Keratinocyte (primary cell): Measurements from ENCODE around the gene DUSP5. TPM values are rescaled to one million over a fixed set of nuclear protein-coding genes. Genes with fewer than 3 reads are reported as not detected.
"Not testable (repeated sequence)": the region's sequence is repeated elsewhere in the genome, so short reads cannot be mapped to it uniquely, and the experiment has no call there.

Source experiments
- DNase-seq: peaks from one replicate; pipeline ENCODE4 v3.0.0-alpha.2; 2011; ENCODE audit warnings: low read depth, missing footprints, low spot score
- FAIRE-seq: peaks from 2 replicates; lab custom pipeline; 2011; peaks lifted over from hg19 to GRCh38; lab: Jason Lieb, UNC
- H2AFZ ChIP-seq: 2 replicates; pipeline ENCODE4 v1.6.0; 2012; ENCODE audit warnings: low read length, control low read depth, inconsistent platforms; ENCODE audit not compliant: control insufficient read depth
- H3K27ac ChIP-seq: 2 replicates; pipeline ENCODE4 v1.5.1; 2011; ENCODE audit warnings: low read length; ENCODE audit not compliant: control insufficient read depth, insufficient read depth
- H3K27me3 ChIP-seq: 3 replicates; pipeline ENCODE4 v1.6.0; 2011; ENCODE audit warnings: low read length; ENCODE audit not compliant: control insufficient read depth, insufficient read depth; ENCODE audit errors: extremely low read depth
- H3K36me3 ChIP-seq, 2 experiments: 2 replicates in 1 of 2; 3 replicates in 1 of 2; pipeline ENCODE4 v1.5.1; 2011; ENCODE audit warnings: low read length in 2 of 2, mild to moderate bottlenecking in 1 of 2; ENCODE audit not compliant: control insufficient read depth in 2 of 2, insufficient read depth in 2 of 2; ENCODE audit errors: extremely low read depth in 1 of 2
- H3K4me1 ChIP-seq: 3 replicates; pipeline ENCODE4 v1.5.1; 2011; ENCODE audit warnings: low read length; ENCODE audit not compliant: control insufficient read depth, insufficient read depth; ENCODE audit errors: extremely low read depth
- H3K4me2 ChIP-seq: 3 replicates; pipeline ENCODE4 v1.6.0; 2011; ENCODE audit warnings: low read depth, low read length; ENCODE audit not compliant: control insufficient read depth, insufficient read depth; ENCODE audit errors: extremely low read depth
- H3K4me3 ChIP-seq, 3 experiments: fragments of 200-600 bp in 1 of 3; sonication (generic) in 1 of 3; 2 replicates in 2 of 3; 3 replicates in 1 of 3; pipeline ENCODE4 v1.5.1; 2011 to 2016; ENCODE audit warnings: low read length in 3 of 3, mild to moderate bottlenecking in 3 of 3, control low read depth in 2 of 3, inconsistent platforms in 1 of 3, low read depth in 1 of 3, mixed read lengths in 1 of 3, mixed run types in 1 of 3, moderate library complexity in 1 of 3; ENCODE audit not compliant: control insufficient read depth in 2 of 3, insufficient read depth in 2 of 3; ENCODE audit errors: extremely low read depth in 1 of 3
- H3K79me2 ChIP-seq: 2 replicates; pipeline ENCODE4 v1.6.0; 2012; ENCODE audit warnings: low read length; ENCODE audit not compliant: control insufficient read depth, insufficient read depth
- H3K9ac ChIP-seq: 3 replicates; pipeline ENCODE4 v1.6.0; 2011; ENCODE audit warnings: low read length; ENCODE audit not compliant: control insufficient read depth, insufficient read depth; ENCODE audit errors: extremely low read depth
- H3K9me1 ChIP-seq: 3 replicates; pipeline ENCODE4 v1.6.0; 2011; ENCODE audit warnings: low read length; ENCODE audit not compliant: control insufficient read depth, insufficient read depth; ENCODE audit errors: extremely low read depth
- H3K9me3 ChIP-seq: 2 replicates; pipeline ENCODE4 v1.5.1; 2012; ENCODE audit warnings: low read depth, low read length; ENCODE audit not compliant: control insufficient read depth
- H4K20me1 ChIP-seq: 3 replicates; pipeline ENCODE4 v1.6.0; 2011; ENCODE audit warnings: low read length; ENCODE audit not compliant: control insufficient read depth, insufficient read depth; ENCODE audit errors: extremely low read depth
- EZH2 ChIP-seq: IDR thresholded peaks from one replicate; pipeline ENCODE4 v1.6.1; 2012; ENCODE audit warnings: inconsistent platforms, mild to moderate bottlenecking, low read length, moderate library complexity
- dilution Hi-C: fragments of 300-500 bp; cut with MboI; formaldehyde crosslinking; loops from one replicate; pipeline ENCODE4 v1.7.0; 2020; ENCODE audit warnings: low sequenced_read_pairs; ENCODE audit not compliant: extremely low pct_ligation_motif_present
- polyA plus RNA-seq, 5 experiments: library from polyadenylated mRNA; depleted of rRNA in 3 of 5; stranded (reverse) in 3 of 5; stranded (forward) in 1 of 5; unstranded in 1 of 5; fragments of >200 nt; gene quantifications; 1 replicate in 1 of 5; 2 replicates in 3 of 5; 3 replicates in 1 of 5; pipeline versions ENCODE4 v1.2.1 to v1.2.3, GENCODE V29; 2011 to 2012; ENCODE audit warnings: missing spikeins in 2 of 5, low read depth in 1 of 5, low replicate concordance in 1 of 5
- TF ChIP-seq, protein P1 (sequence below), 3 experiments: IDR thresholded peaks in 1 of 3; conservative IDR thresholded peaks in 1 of 3; optimal IDR thresholded peaks in 1 of 3; 2 replicates in 2 of 3; 3 replicates in 1 of 3; pipeline versions ENCODE3 to v1.5.1; 2011; ENCODE audit warnings: low read length in 3 of 3, mild to moderate bottlenecking in 3 of 3, moderate library complexity in 2 of 3, control low read depth in 1 of 3, inconsistent platforms in 1 of 3; ENCODE audit not compliant: insufficient read depth in 2 of 3; ENCODE audit errors: extremely low read depth in 1 of 3

DUSP5 gene
- polyA plus RNA-seq, 1 donor (not counting 4 experiments of a cell fraction or from before 2014, with no cell fraction given): 49.6 TPM

DNA sequence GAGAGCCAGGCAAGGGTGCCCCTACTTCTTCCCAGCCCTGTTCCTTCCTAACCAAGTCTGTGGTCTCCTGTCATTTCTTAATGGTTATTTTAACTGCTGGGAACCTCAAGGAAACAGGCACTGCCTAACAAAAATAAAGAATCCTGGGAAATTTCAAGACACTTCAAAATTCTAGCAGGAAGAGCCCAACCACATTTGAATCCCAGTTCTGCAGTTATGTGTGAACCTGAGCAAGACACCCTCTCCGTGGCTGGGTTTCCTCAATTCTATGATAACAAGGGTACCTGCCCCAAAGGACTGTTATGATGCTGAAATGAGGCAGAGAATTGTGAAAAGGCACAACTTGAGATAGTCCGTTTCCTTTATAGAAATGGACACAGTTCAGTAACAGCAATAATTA is 36.2 kb upstream of the DUSP5 start:
- Histone ChIP-seq H3K4me1 (peaks cover 8% of the 10 kb centered on the region), H3K4me3 (no peak overlapping the region), H3K27ac (no peak overlapping the region), H3K36me3 (no peaks in the 10 kb centered on the region), H2AFZ (no peak overlapping the region), H4K20me1 (no peaks in the 10 kb centered on the region), H3K9ac (no peak overlapping the region), H3K9me3 (no peaks in the 10 kb centered on the region), H3K9me1 (no peaks in the 10 kb centered on the region), H3K4me2 (no peak overlapping the region), H3K79me2 (no peaks in the 10 kb centered on the region), H3K27me3 (no peaks in the 10 kb centered on the region)
- FAIRE-seq (no peak), DNase-seq (no peak)
- dilution Hi-C loops: no loop called here
- TF ChIP-seq, protein P1, sequence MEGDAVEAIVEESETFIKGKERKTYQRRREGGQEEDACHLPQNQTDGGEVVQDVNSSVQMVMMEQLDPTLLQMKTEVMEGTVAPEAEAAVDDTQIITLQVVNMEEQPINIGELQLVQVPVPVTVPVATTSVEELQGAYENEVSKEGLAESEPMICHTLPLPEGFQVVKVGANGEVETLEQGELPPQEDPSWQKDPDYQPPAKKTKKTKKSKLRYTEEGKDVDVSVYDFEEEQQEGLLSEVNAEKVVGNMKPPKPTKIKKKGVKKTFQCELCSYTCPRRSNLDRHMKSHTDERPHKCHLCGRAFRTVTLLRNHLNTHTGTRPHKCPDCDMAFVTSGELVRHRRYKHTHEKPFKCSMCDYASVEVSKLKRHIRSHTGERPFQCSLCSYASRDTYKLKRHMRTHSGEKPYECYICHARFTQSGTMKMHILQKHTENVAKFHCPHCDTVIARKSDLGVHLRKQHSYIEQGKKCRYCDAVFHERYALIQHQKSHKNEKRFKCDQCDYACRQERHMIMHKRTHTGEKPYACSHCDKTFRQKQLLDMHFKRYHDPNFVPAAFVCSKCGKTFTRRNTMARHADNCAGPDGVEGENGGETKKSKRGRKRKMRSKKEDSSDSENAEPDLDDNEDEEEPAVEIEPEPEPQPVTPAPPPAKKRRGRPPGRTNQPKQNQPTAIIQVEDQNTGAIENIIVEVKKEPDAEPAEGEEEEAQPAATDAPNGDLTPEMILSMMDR (optimal IDR thresholded peaks at IDR 0.05 in 1 of 3, IDR thresholded peaks at IDR 0.05 in 1 of 3, conservative IDR thresholded peaks at IDR 0.05 in 1 of 3; ENCODE audit: extremely low read depth in 1 of 3, insufficient read depth in 2 of 3, low read length in 3 of 3): no peak
- no peak for TF ChIP-seq EZH2

- dilution Hi-C loops: no loop called here
Measured at GRCh38 chr10:110462166-110463095, 35.3 kb upstream of the DUSP5 start.

DNA sequence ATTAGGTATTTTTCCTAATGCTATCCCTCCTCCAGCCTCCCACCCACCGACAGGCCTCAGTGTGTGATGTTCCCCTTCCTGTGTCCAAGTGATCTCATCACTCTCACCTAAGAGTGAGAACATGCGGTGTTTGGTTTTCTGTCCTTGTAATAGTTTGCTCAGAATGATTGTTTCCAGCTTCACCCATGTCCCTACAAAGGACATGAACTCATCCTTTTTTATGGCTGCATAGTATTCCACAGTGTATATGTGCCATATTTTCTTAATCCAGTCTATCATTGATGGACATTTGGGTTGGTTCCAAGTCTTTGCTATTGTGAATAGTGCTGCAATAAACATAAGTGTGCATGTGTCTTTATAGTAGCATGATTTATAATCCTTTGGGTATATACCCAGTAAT is 29.4 kb upstream of the DUSP5 start:
- H3K4me1 ChIP-seq, H3K27me3 ChIP-seq, H3K9me1 ChIP-seq, dilution Hi-C loops, H3K36me3 ChIP-seq, H3K4me3 ChIP-seq, H3K9ac ChIP-seq, H3K9me3 ChIP-seq, H4K20me1 ChIP-seq, H3K27ac ChIP-seq, H3K4me2 ChIP-seq, H2AFZ ChIP-seq, FAIRE-seq, H3K79me2 ChIP-seq, DNase-seq: not testable (repeated sequence)

More at GRCh38 chr10:110462166-110463095, 35.3 kb upstream of the DUSP5 start:
- Histone ChIP-seq H3K27ac (no peak overlapping the region), H3K9me3 (no peaks in the 10 kb centered on the region), H3K36me3 (no peaks in the 10 kb centered on the region), H3K4me3 (no peak overlapping the region), H3K27me3 (no peaks in the 10 kb centered on the region), H3K9ac (no peak overlapping the region), H3K4me2 (no peak overlapping the region), H4K20me1 (no peaks in the 10 kb centered on the region), H2AFZ (no peak overlapping the region), H3K9me1 (no peaks in the 10 kb centered on the region), H3K4me1 (no peaks in the 10 kb centered on the region), H3K79me2 (no peaks in the 10 kb centered on the region)
- no peak for DNase-seq
- TF ChIP-seq EZH2: no peak
- FAIRE-seq: no peak

GRCh38 chr10:110470541-110470940 is 27.2 kb upstream of the DUSP5 start:
- H3K9me1 ChIP-seq: not testable (repeated sequence)

More at GRCh38 chr10:110470541-110470940, 27.2 kb upstream of the DUSP5 start:
- H3K9me3 ChIP-seq, H3K36me3 ChIP-seq, H3K27ac ChIP-seq, H3K4me2 ChIP-seq, H3K27me3 ChIP-seq, H2AFZ ChIP-seq, DNase-seq, dilution Hi-C loops, H3K9ac ChIP-seq, FAIRE-seq, H3K79me2 ChIP-seq, H4K20me1 ChIP-seq, H3K4me3 ChIP-seq: not testable (repeated sequence)
- H3K4me1 ChIP-seq: peaks cover 10% of the 10 kb centered on the region
